SHP77 treated with DMSO at 0.1 percent for 48 hours (cell line): ENCODE data around the gene HEATR5B.
"Not testable (repeated sequence)": the region's sequence is repeated elsewhere in the genome, so short reads cannot be mapped to it uniquely, and the experiment has no call there.

Experiments
- DNase-seq: peaks from one replicate; lab custom pipeline; 2025; lab: John Stamatoyannopoulos, UW

The HEATR5B gene

DNA sequence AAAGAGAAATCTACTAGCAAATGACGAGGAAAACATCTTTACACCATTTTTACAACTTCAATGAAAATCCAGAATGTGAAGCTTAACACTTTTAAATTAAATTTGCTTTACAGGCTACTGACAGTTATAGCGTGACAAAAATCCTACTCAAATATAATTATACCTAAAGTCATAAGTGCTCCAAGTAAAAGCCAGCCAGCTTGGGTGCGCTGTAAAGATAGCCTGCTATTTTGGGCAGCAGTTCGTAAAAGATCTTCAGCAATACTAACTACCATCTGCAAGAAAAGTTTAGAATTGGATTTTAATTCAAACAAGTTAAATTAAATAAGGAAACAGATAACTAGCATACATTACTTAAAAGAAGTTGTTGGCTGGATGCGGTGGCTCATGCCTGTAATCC is 22.4 kb downstream of the HEATR5B start:
- no peak for DNase-seq

DNA sequence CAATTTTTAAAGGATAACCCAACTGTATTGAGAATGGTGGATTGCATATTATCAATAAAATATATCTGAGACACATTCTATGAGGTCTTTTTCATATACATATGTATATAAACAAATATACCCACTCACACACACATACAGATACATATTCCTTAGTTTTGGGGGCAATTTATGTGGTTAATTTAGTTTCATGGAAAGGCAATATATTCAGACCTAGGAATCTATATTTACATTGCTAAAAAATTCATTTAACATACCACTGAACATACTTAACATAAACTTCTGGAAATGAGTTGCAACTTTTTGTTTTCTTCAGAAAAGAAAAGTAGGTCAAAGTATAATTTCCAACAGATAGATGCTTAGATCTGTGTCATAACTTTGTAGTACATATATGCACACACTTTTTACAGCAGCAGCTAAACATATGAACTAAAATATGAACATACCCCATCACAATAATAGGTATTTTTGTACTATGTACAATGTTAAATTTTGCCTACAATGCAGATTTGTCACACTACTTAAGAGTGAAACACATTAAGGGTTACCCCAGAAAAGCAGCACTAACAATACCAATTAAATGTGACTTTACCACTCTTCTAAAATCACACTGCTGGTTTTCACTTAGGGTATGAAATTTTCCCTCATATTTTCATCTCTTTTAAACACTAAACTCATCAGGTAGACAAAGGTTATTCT is 23.0 kb downstream of the HEATR5B start:
- DNase-seq: no peak

DNA sequence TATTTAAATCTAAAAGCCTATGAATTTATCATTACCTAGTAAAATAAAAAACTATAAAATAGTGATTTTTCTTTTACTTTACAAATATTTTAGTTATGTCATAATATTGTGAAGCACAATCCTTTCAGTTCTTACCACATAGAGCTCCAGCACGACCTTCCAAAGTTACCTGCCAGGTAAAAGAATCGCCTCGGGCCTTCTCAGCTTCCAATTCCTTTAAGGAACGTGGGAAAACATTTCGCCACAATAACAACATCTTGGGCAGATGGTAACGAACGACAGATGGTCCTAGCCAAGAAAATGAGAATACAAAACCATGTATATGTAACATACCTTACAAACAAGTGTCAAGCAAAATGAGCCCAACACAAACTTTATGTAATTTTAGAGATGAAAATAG is 23.7 kb downstream of the HEATR5B start:
- no peak for DNase-seq

DNA sequence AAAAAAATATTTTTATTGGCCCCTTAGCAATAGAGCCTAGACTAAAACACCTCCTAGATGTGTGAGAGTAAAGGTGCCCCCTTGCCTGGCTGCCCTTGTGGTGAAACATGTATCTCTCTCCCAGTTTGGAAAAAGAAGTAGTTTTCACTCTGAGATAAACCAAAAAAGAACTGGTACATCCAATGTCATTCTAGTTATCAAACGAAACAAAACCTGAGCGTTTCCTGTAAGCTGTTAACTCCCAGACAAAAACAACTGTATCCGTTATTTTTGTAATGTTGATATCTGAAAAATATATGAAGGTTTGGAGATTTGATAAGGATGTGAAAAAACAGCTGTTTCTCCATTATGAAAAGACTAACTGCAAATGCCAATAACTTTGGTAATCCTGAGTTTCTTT is 24.3 kb downstream of the HEATR5B start:
- DNase-seq: no peak

DNA sequence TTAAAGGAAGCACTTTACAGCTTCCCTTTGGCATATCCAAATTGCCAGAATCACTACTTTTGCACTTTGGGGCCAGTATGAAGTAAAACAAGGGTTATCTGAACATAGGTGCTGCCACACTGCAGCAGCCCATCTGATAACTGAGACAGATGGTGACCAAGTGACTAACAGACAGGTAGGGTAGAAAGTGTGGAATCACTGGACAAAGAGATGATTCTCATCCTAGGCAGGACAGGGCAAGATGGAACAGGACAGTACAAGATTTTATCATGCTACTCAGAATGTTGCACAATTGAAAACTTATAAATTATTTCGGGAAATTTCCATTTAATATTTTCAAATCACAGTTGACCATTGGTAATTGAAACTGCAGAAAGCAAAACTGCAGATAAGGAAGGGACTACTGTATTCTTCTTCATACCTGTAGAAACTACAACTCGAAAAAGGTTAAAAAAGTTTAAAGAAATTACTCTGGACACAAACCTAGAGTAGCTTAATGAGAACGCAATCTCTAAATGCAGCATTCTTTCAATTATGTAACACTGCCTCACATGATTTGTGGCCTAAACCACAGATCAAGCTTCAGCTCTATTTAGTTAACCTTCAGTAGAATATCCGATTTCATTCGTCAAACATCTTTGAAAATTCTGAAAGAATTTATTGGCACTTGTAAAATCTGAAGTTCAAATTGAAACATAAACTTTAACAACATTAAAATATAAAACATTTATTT is 31.4 kb downstream of the HEATR5B start:
- DNase-seq: no peak

DNA sequence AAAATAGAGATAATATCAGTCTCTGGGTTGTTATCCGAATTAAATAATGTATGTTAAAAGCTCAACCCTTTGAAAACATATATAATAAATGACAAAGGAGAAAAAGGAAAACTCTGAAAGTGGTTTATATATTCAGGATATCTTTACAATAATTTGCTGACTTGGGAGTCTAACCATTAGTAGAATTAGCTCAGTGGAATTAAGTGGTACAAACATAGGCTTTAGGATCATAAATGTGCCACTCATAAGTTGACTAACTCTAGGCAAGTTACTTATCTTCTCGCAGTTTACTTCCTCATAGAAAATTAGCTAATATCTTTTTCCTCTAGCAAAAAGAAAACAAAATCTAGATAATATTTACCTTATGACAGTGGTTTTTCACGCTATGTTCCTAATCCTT is 44.6 kb downstream of the HEATR5B start:
- DNase-seq: no peak

DNA sequence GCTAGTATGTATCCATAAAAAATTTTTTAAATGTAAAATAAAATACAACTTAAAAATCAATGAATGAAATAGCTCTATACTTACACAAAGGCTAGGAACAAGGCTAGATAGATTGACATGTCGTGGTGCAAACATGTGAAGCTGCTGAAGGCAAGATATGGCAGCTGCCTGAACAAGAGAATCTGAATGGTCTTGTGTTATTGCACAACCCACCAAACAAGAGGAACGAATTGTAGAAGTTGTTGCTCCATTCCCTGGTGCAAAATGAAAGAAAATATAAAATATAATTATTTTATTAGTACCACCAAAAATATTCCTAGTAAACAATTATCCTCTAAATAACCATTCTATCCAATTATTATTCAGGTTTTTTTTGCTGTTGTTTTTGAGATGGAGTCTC is 46.4 kb downstream of the HEATR5B start:
- no peak for DNase-seq

DNA sequence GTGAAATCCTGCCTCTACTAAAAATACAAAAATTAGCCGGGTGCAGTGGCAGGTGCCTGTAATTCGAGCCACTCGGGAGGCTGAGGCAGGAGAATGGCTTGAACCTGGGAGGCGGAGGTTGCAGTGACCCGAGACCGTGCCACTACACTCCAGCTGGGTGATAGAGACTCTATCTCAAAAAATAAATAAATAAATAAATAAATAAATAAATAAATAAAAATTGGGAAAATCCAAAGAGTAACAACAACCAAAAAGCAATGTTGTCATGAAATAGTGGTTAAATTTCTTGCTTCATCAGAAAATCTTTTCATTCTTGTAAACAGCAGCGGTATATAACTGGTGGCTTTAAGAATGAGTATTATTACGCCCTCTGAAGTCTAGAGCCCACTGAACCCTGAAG is 54.4 kb downstream of the HEATR5B start:
- no peak for DNase-seq

DNA sequence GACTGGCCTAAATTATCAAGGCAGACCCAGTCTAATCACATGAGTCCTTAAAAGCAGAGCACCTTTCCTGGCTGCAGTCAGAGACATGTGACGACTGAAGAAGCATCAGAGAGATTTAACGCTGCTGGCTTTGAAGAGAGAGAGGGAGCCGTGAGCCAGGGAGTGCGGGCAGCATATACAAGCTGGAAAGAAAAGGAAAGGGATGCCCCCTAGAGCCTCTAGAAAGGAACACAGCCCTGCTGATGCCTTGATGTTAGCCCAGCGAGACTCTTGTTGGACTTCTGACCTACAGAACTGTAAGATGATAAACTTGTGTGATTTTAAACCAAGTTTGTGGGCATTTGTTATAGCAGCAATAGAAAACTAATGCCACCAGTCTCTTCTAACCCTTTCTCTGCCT is 58.1 kb downstream of the HEATR5B start:
- no peak for DNase-seq

DNA sequence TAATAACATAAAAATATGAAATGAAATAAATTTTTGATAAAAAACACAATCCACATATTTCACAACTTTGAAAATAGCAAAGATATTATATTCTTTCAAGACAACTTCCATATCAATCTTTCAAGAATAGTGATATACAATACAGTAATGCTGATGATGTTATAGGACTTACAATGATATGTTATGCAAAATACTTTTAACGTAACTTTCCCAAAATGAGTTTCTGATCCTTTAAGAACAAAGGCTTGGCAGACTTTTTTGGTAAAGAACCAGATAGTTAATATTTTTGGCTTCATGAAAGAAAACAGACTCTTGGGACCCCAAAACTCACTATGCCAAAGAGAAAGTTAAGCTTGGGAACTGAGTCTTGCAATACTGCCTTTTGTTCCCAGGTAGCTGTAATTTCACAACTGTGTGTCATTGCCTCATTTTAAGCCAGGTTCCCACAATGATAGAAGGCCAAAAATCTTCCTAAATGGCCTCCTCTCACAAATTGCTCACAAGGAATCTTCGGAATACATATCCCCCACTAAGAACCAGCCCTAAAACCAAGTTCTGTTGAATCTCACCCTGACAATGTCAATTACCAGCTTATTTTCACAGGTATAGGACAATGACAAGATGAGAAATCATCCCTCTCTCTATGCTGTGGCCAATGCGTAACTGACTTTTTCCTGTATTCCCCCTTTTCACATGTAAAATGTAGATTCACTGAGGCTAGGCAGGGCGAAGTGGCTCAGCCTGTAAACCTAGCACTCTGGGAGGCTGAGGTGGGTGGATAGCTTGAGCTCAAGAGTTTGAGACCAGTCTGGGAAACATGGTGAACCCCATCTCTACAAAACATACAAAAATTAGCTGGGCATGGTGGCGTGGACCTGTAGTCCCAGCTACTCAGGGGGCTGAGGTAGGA is 63.0 kb downstream of the HEATR5B start:
- no peak for DNase-seq

DNA sequence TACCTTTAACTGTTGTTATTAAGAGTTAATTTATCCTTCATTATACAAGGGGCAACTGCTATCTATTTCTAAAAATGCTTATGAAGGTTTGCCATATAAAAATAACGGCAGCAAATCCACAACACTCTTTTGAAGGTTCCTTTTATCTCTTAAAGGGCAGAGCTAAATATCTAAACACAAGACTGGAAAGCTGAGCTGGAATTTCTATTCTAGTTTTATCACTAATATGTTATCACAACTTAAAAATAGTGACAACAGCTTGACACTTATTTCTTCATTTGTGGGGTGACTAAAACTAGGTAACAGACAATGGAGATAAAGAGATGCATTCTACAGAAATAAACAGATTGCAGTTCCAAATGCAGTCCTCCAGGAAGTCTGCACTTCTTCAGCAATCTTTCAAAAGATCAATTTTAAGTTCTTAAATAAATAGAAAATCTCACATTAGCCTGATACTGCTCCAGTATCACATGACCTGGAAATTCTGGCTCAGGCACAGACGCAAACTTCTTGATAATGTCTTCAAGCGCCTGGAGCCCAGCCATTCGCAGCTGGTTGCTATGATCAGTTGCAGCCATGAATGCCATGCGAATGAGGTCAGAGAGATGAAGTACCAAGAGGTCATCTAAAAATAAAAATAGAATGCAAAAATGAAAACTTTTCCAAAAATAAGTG is 63.8 kb downstream of the HEATR5B start:
- no peak for DNase-seq

DNA sequence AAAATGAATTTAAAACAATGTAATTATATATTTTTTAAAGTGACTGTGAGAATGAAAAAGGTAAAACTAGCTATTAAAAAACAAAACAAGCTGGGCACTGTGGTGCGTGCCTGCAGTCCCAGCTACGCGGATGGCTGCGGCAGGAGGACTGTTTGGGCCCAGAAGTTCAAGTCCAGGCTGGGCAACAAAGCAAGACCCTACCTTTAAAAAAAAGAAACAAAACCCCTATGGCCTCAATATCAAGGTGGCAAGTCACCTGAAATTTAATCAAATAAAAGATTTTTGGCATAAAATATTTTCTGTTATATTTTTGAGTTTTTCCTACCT is 70.9 kb downstream of the HEATR5B start:
- no peak for DNase-seq

DNA sequence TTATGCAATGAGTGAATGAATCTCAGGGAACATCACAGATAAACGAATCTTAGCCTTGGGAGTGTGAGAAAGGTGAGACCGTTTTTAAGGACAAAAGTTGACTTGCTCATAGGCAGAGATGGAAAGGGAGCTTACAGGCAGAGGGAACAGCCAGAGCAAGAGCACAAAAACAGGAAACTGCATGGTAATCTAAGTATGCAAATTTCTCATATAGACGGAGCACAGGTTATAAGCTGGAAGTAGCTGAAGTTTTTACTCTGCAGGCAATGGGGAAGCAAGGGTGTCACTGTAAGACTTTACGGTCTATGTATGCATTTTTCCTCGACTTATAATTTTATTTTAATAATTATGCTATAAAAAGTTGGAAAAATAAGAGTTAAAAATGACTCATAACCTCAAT is 73.0 kb downstream of the HEATR5B start:
- no peak for DNase-seq

DNA sequence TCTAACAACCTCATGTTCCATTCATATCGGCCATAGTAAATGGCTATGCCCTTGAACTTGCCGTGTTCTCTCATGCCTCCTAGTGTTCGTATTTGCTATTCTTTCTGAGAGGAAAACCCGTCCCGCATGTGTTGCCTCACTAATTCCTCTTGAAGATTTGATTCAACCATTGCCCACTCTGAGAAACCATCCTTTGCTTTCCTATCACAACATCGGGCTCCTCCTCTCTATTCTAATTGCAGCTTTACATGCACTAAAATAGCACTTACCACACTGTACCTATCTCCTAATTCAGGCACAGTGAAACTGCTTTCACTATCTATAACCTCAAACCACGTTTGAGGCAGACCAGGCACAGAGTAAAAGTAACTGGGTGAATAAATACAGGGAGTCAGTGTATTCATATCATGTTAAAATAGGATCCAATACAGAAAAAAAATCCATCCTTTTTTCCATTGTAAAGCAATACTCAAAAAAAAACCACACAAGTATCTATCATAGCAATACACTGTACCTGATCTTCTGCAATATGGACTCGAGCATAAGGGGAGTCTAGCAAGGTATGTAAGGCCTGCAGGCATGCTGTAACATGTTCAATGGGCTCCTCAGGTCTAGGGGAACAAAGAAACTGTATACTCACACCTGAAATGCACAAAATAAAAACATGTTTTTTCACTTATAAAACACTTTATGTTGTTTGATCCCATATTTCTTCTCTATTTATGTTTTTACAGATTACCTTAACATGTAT is 78.9 kb downstream of the HEATR5B start:
- no peak for DNase-seq

DNA sequence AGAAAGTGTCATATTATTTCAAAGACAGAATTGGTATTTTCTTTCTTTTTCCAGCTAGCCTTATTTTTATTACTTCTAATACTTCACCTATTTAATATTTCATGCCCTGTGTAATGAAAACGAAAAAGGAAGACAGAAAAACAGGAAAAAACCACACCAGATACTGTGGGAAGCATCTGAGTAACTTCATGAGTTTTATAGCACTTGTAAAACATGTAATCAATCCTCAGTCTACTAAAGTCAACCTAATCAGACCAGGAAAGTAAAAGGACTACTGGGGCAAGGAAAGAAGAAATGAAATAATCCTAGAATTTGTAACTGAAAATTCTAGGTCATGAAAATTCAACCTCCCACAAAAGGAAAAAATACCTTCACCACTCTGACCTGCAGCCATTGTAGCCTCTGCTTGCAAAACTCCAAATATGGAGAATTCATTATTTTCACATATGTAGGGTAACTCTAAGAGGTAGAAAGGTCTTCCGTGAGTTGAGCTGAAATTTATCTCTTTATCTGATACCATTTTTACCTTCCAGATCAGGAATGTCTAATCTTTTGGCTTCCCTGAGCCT is 83.1 kb downstream of the HEATR5B start:
- no peak for DNase-seq

DNA sequence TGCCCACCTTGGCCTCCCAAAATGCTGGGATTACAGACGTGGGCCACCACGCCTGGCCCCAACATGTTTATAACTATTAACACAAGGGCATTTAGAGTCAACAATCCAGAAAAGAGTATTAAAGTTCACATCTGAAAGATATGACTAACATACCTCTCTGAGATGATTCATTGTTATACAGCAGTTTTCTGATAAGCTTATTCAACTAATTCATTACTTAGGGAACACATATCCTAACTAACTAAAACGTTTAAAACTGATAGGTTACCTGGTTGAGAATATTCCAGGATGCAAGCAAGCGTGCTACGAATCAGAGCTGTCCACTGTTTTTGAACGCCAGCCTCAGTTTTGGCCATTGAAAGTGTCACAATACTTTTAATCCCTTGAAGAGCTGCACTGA is 83.9 kb downstream of the HEATR5B start:
- no peak for DNase-seq

DNA sequence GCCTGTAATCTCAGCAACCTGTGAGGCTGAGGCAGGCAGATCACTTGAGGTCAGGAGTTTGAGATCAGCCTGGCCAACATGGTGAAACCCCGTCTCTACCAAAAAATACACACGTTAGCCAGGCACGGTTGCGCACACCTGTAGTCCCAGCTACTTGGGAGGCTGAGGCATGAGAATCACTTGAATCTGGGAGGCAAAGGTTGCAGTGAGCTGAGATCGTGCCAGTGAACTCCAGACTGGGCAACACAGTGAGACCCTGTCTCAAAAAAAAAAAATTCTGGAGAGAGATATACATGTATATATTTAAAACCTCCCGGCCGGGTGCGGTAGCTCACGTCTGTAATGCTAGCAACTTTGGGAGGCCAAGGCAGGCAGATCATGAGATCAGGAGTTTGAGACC is 84.8 kb downstream of the HEATR5B start:
- DNase-seq: not testable (repeated sequence)

DNA sequence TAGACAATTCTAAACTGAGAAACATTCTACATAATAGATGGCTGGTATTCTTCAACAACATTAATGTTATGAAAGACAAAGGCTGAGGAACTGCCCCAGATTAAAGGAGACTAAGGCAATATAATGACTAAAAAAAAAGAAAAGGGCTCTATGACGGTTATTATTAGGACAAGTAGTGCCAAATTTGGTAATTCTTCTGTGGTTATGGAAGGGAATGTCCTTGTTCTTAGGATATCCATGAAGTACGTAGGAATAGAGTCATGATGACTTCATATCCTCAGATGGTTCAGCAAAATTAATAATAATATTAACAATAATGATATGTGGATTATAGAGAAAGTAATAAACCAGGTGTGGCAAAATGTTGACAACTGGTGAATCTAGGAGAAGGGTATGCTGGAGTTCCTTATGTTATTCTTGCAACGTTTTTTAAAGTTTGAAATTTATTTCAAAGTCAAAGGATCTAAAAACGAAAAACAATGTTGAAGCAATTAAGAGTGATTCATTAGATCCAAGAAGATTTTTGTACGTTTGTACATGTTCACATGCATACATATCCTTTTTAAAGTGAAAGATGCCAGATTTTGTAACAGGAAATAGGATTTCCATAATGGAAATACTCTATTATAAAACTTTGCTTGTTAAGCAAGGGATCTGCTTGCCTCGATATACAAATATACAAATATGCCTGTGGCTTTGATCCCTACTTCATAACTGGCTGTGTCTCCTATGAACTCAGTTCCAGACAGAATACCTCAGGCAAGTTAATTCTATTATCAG is 90.1 kb downstream of the HEATR5B start:
- DNase-seq: no peak

DNA sequence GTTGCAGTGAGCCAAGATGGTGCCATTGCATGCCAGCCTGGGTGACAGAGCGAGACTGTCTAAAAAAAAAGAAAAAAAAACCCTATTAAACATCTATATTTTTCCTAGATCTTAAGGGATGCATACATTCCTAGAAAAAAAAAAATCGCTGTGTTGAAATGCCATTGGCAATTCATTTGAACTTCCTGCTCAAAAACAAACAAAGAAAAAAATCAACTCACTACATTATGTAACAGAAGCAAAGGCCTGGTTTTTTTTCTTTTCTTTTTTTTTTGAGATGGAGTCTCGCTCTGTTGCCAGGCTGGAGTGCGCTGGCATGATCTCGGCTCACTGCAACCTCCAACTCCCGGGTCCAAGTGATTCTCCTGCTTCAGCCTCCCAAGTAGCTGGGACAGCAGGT is 96.2 kb downstream of the HEATR5B start:
- no peak for DNase-seq

DNA sequence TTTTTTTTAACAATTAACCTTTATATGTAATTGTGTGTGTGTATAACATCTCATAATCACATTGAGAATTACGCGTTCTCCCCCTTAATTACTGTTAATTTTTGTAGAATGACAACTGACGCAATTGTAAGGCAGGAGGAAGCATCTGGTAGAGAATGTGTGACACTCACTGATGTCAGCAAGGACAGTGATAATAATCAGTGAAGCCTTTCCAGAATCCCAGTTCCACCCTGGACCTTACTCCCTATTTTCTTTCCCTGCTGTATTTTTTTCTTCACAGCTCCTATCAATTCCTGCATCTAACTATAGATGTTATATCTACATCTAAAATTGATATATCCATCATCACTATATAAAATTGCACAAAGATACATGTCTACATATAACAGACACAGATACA is 101.7 kb downstream of the HEATR5B start:
- DNase-seq: no peak

DNA sequence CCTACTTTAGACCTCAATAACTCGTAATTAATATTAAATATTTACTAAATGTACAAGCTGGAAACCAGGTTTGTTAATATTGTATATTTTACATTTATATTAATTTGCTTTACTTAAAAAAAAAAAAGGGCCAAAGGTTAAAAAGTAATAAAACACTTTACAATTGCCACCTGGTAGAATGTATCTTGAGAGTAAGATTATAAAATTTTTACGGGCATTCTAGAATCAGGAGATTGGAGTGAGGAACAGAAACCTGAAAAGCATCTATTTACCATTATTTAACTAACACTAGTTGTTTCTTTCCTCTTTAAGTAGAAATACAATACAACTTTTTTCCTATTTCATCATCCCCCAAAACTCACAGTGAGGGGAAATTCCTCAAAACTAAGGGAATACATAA is 102.3 kb downstream of the HEATR5B start:
- no peak for DNase-seq
